Measurements from ENCODE around the gene OVOL2.
"Not testable (repeated sequence)": the region's sequence is repeated elsewhere in the genome, so short reads cannot be mapped to it uniquely, and the experiment has no call there.

The OVOL2 gene

GRCh38 chr20:18030020-18030419, 27.7 kb downstream of the OVOL2 start:
- no peaks in the 10 kb centered on the region for H3K79me2 ChIP-seq
- H3K9ac ChIP-seq, result no peak overlapping the region
- no peak overlapping the region for H3K4me3 ChIP-seq (ENCODE audit: low read depth, low read length)
- H3K27ac ChIP-seq, result no peak overlapping the region
- no peaks in the 10 kb centered on the region for H3K4me1 ChIP-seq
- H3K4me2 ChIP-seq (ENCODE audit: low read length), result no peak overlapping the region
- no peak overlapping the region for H2AFZ ChIP-seq
- H3K9me3 ChIP-seq (ENCODE audit: control insufficient read depth, low read length), result no peaks in the 10 kb centered on the region
- no peaks in the 10 kb centered on the region for H3K36me3 ChIP-seq (ENCODE audit: control insufficient read depth, insufficient read depth, low read length)
- no peak for TF ChIP-seq CTCF (IDR thresholded peaks at IDR 0.05)
- H3K27me3 ChIP-seq (ENCODE audit: control insufficient read depth, insufficient read depth, low read length), result no peaks in the 10 kb centered on the region

- not testable (repeated sequence) for H3K4me1 ChIP-seq; H3K79me2 ChIP-seq; H3K9ac ChIP-seq; H3K27ac ChIP-seq; H3K27me3 ChIP-seq (ENCODE audit: control insufficient read depth, insufficient read depth, low read length); H2AFZ ChIP-seq; H3K36me3 ChIP-seq (ENCODE audit: control insufficient read depth, insufficient read depth, low read length); H3K4me3 ChIP-seq (ENCODE audit: low read depth, low read length); H3K9me3 ChIP-seq (ENCODE audit: control insufficient read depth, low read length); H3K4me2 ChIP-seq (ENCODE audit: low read length)
Observed at GRCh38 chr20:18027011-18027410, 30.7 kb downstream of the OVOL2 start.

GRCh38 chr20:18024606-18025127, 33.0 kb downstream of the OVOL2 start:
- Histone ChIP-seq H3K27ac (no peak overlapping the region), H2AFZ (no peak overlapping the region), H3K4me3 (ENCODE audit: low read depth, low read length) (no peak overlapping the region), H3K27me3 (ENCODE audit: control insufficient read depth, insufficient read depth, low read length) (no peaks in the 10 kb centered on the region), H3K9me3 (ENCODE audit: control insufficient read depth, low read length) (no peaks in the 10 kb centered on the region), H3K4me1 (no peaks in the 10 kb centered on the region), H3K9ac (no peak overlapping the region), H3K36me3 (ENCODE audit: control insufficient read depth, insufficient read depth, low read length) (no peaks in the 10 kb centered on the region), H3K4me2 (ENCODE audit: low read length) (no peak overlapping the region), H3K79me2 (no peaks in the 10 kb centered on the region)
- TF ChIP-seq CTCF (IDR thresholded peaks at IDR 0.05), result no peak

- Histone ChIP-seq H3K9me3 (ENCODE audit: control insufficient read depth, low read length) (no peaks in the 10 kb centered on the region), H3K27me3 (ENCODE audit: control insufficient read depth, insufficient read depth, low read length) (no peaks in the 10 kb centered on the region), H3K79me2 (no peaks in the 10 kb centered on the region), H3K27ac (no peak overlapping the region), H3K4me1 (no peaks in the 10 kb centered on the region), H3K4me3 (ENCODE audit: low read depth, low read length) (no peak overlapping the region), H3K9ac (no peak overlapping the region), H2AFZ (no peak overlapping the region), H3K4me2 (ENCODE audit: low read length) (no peak overlapping the region), H3K36me3 (ENCODE audit: control insufficient read depth, insufficient read depth, low read length) (no peaks in the 10 kb centered on the region)
- TF ChIP-seq CTCF (IDR thresholded peaks at IDR 0.05), result no peak
Observed at GRCh38 chr20:18020931-18021330, 36.8 kb downstream of the OVOL2 start.

GRCh38 chr20:18019068-18019467, 38.6 kb downstream of the OVOL2 start:
- no peak for TF ChIP-seq CTCF (IDR thresholded peaks at IDR 0.05)
- no peaks in the 10 kb centered on the region for H3K36me3 ChIP-seq (ENCODE audit: control insufficient read depth, insufficient read depth, low read length)
- no peak overlapping the region for H3K27ac ChIP-seq
- H3K9me3 ChIP-seq (ENCODE audit: control insufficient read depth, low read length), result no peaks in the 10 kb centered on the region
- no peak overlapping the region for H3K9ac ChIP-seq
- no peak overlapping the region for H2AFZ ChIP-seq
- no peak overlapping the region for H3K4me3 ChIP-seq (ENCODE audit: low read depth, low read length)
- H3K79me2 ChIP-seq, result no peaks in the 10 kb centered on the region
- H3K27me3 ChIP-seq (ENCODE audit: control insufficient read depth, insufficient read depth, low read length), result no peaks in the 10 kb centered on the region
- no peak overlapping the region for H3K4me2 ChIP-seq (ENCODE audit: low read length)
- H3K4me1 ChIP-seq, result no peaks in the 10 kb centered on the region

Measured in parathyroid adenoma (tissue), 2 donors.